SK-N-SH treated with all-trans-retinoic acid at 6 μM for 48 hours (cell line): ENCODE measurements around the gene DMD.

ENCODE experiments used
- ATAC-seq: fragments of 200-7000 bp; cut with Tn5 transposase; 3 replicates; pipeline ENCODE4 v1.9.1; 2020; ENCODE audit warnings: mild to moderate bottlenecking, moderate library complexity
- ARNTL ChIP-seq: fragments of 450-650 bp; formaldehyde crosslinking; IDR thresholded peaks from 2 replicates; pipeline ENCODE4 v1.5.0; 2020; ENCODE audit warnings: low read depth, mild to moderate bottlenecking, moderate library complexity, borderline replicate concordance
- CSDC2 ChIP-seq: fragments of 250-450 bp; sonication (Bioruptor Pico); IDR thresholded peaks from 2 replicates; pipeline ENCODE4 v1.5.0; 2020; ENCODE audit warnings: mild to moderate bottlenecking, moderate library complexity
- GLIS3 ChIP-seq: fragments of 250-450 bp; sonication (Bioruptor Pico); IDR thresholded peaks from 2 replicates; pipeline ENCODE4 v1.5.0; 2020; ENCODE audit warnings: mild to moderate bottlenecking, moderate library complexity
- OSR1 ChIP-seq: fragments of 250-450 bp; sonication (Bioruptor Pico); IDR thresholded peaks from 2 replicates; pipeline ENCODE4 v1.8.0; 2022; ENCODE audit warnings: moderate library complexity, mild to moderate bottlenecking, inconsistent platforms
- PPARA ChIP-seq: fragments of 250-450 bp; sonication (Bioruptor Pico); IDR thresholded peaks from 2 replicates; pipeline ENCODE4 v1.5.0; 2020; ENCODE audit warnings: mild to moderate bottlenecking, borderline replicate concordance
- RARB ChIP-seq: fragments of 250-450 bp; sonication (Bioruptor Pico); IDR thresholded peaks from 2 replicates; pipeline ENCODE4 v1.8.0; 2021; ENCODE audit warnings: mild to moderate bottlenecking, moderate library complexity
- TCF4 ChIP-seq: fragments of 250-450 bp; sonication (Bioruptor Pico); IDR thresholded peaks from 2 replicates; pipeline ENCODE4 v1.8.0; 2021; ENCODE audit warnings: mild to moderate bottlenecking, moderate library complexity, borderline replicate concordance
- TOX ChIP-seq: fragments of 250-450 bp; sonication (Bioruptor Pico); IDR thresholded peaks from 2 replicates; pipeline ENCODE4 v1.8.0; 2021; ENCODE audit warnings: mild to moderate bottlenecking, moderate library complexity, borderline replicate concordance
- ZC3H10 ChIP-seq: fragments of 250-450 bp; sonication (Bioruptor Pico); IDR thresholded peaks from 2 replicates; pipeline ENCODE4 v1.5.1; 2021; ENCODE audit warnings: mild to moderate bottlenecking, moderate library complexity
- ZFP3 ChIP-seq: fragments of 250-450 bp; sonication (Bioruptor Pico); IDR thresholded peaks from 2 replicates; pipeline ENCODE4 v1.5.0; 2020; ENCODE audit warnings: mild to moderate bottlenecking, moderate library complexity
- ZFP30 ChIP-seq: fragments of 450-650 bp; formaldehyde crosslinking; IDR thresholded peaks from 2 replicates; pipeline ENCODE4 v1.5.0; 2022; ENCODE audit warnings: mild to moderate bottlenecking, moderate library complexity
- ZNF565 ChIP-seq: fragments of 450-650 bp; formaldehyde crosslinking; conservative IDR thresholded peaks from 2 replicates; pipeline ENCODE4 v1.5.0; 2020; ENCODE audit warnings: low read depth, mild to moderate bottlenecking, moderate library complexity
- ZNF70 ChIP-seq: fragments of 450-650 bp; formaldehyde crosslinking; IDR thresholded peaks from 2 replicates; pipeline ENCODE4 v1.5.0; 2020; ENCODE audit warnings: mild to moderate bottlenecking, moderate library complexity
- ZNF8 ChIP-seq: fragments of 450-650 bp; formaldehyde crosslinking; IDR thresholded peaks from 2 replicates; pipeline ENCODE4 v1.5.0; 2020; ENCODE audit warnings: mild to moderate bottlenecking, moderate library complexity
- TF ChIP-seq, protein P1 (sequence below): fragments of 250-450 bp; sonication (Bioruptor Pico); IDR thresholded peaks from 2 replicates; pipeline ENCODE4 v1.5.0; 2020; ENCODE audit warnings: mild to moderate bottlenecking, moderate library complexity
- TF ChIP-seq, protein P2 (sequence below): fragments of 250-450 bp; sonication (Bioruptor Pico); IDR thresholded peaks from 2 replicates; pipeline ENCODE4 v1.5.1; 2020; ENCODE audit warnings: low read depth, mild to moderate bottlenecking, moderate library complexity
- TF ChIP-seq, protein P3 (sequence below): fragments of 250-450 bp; sonication (Bioruptor Pico); IDR thresholded peaks from 2 replicates; pipeline ENCODE4 v1.8.0; 2021; ENCODE audit warnings: low read depth, mild to moderate bottlenecking, moderate library complexity, borderline replicate concordance
- TF ChIP-seq, protein P4 (sequence below): fragments of 250-450 bp; sonication (Bioruptor Pico); IDR thresholded peaks from 2 replicates; pipeline ENCODE4 v1.5.1; 2021; ENCODE audit warnings: mild to moderate bottlenecking, moderate library complexity
- TF ChIP-seq, protein P5 (sequence below): fragments of 250-450 bp; sonication (Bioruptor Pico); IDR thresholded peaks from 2 replicates; pipeline ENCODE4 v1.8.0; 2020; ENCODE audit warnings: mild to moderate bottlenecking, moderate library complexity, borderline replicate concordance

The DMD gene

DNA sequence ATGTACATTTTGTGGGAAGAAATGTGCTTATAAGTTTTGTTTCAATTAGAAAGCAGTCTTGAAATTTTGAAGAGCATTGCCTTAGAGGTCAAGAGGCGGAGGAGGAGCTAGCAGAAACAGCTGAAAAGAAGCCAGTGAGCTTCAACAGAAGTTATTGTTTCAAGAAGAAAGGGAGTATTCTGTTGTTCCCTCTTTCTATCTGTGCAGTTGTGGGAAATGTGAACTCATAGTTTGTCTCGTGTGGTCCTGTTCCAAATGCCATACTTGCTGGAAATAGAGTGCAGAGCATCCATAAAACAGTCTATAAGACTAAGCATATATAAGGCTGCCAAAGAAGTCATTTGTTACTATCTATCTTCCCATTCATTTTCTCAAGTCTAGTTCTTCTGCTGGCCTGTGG is 1015.7 kb downstream of the DMD start (continued):
- TF ChIP-seq PPARA (CRISPR knock-in tag) (no peak), ZFP3 (CRISPR knock-in tag) (no peak)
- TF ChIP-seq, all 23 proteins: peak for 0

DNA sequence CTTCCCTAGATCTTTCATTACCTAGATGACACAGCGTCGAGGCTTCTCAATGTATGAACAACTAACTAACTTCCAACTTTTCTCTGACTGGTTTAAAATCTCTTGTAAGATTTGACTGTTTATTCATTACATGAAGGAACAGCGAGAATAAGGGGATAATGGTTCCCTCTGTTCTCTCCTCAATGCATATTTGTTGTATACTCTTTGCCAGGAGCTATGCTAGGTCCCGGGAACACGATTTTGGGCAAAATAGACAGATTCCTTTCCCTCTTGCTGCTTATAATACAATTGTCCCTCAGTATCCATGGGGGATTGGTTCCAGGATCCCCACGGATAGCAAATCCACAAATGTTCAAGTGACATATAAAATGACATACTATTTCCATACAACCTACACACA is 1020.0 kb downstream of the DMD start:
- TF ChIP-seq, protein P1, sequence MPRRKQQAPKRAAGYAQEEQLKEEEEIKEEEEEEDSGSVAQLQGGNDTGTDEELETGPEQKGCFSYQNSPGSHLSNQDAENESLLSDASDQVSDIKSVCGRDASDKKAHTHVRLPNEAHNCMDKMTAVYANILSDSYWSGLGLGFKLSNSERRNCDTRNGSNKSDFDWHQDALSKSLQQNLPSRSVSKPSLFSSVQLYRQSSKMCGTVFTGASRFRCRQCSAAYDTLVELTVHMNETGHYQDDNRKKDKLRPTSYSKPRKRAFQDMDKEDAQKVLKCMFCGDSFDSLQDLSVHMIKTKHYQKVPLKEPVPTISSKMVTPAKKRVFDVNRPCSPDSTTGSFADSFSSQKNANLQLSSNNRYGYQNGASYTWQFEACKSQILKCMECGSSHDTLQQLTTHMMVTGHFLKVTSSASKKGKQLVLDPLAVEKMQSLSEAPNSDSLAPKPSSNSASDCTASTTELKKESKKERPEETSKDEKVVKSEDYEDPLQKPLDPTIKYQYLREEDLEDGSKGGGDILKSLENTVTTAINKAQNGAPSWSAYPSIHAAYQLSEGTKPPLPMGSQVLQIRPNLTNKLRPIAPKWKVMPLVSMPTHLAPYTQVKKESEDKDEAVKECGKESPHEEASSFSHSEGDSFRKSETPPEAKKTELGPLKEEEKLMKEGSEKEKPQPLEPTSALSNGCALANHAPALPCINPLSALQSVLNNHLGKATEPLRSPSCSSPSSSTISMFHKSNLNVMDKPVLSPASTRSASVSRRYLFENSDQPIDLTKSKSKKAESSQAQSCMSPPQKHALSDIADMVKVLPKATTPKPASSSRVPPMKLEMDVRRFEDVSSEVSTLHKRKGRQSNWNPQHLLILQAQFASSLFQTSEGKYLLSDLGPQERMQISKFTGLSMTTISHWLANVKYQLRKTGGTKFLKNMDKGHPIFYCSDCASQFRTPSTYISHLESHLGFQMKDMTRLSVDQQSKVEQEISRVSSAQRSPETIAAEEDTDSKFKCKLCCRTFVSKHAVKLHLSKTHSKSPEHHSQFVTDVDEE (CRISPR knock-in tag): no peak
- TF ChIP-seq ZNF8 (CRISPR knock-in tag) (no peak), TOX (CRISPR knock-in tag) (no peak), ZFP30 (CRISPR knock-in tag) (no peak)
- TF ChIP-seq, protein P2, sequence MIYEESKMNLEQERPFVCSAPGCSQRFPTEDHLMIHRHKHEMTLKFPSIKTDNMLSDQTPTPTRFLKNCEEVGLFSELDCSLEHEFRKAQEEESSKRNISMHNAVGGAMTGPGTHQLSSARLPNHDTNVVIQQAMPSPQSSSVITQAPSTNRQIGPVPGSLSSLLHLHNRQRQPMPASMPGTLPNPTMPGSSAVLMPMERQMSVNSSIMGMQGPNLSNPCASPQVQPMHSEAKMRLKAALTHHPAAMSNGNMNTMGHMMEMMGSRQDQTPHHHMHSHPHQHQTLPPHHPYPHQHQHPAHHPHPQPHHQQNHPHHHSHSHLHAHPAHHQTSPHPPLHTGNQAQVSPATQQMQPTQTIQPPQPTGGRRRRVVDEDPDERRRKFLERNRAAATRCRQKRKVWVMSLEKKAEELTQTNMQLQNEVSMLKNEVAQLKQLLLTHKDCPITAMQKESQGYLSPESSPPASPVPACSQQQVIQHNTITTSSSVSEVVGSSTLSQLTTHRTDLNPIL (CRISPR knock-in tag): no peak

DNA sequence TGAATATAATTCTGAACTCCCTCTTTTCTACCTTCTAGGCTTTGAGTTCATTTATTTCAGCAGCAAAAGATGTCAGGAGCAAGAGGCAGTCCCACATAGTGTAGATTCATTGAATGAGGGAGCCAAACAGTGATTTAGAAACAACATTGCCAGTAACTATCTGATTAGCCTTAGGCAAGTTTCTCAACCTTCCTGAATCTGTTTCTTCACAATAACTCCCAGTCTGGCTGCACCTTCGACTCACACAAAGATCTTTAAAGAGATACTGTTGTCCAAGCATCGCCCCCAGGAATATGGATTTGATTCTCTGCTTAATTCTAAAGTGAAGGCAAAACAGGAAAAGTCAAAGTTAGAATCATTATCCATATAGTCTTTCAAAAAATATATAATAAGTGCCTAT is 1026.2 kb downstream of the DMD start:
- TF ChIP-seq OSR1 (CRISPR knock-in tag) (no peak), GLIS3 (CRISPR knock-in tag) (no peak), RARB (no peak), TCF4 (CRISPR knock-in tag) (no peak), CSDC2 (CRISPR knock-in tag) (no peak), ZNF565 (CRISPR knock-in tag) (no peak), ARNTL (CRISPR knock-in tag) (no peak), ZNF70 (no peak)
- TF ChIP-seq, protein P3, sequence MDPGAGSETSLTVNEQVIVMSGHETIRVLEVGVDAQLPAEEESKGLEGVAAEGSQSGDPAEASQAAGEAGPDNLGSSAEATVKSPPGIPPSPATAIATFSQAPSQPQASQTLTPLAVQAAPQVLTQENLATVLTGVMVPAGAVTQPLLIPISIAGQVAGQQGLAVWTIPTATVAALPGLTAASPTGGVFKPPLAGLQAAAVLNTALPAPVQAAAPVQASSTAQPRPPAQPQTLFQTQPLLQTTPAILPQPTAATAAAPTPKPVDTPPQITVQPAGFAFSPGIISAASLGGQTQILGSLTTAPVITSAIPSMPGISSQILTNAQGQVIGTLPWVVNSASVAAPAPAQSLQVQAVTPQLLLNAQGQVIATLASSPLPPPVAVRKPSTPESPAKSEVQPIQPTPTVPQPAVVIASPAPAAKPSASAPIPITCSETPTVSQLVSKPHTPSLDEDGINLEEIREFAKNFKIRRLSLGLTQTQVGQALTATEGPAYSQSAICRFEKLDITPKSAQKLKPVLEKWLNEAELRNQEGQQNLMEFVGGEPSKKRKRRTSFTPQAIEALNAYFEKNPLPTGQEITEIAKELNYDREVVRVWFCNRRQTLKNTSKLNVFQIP (CRISPR knock-in tag): no peak
- TF ChIP-seq, protein P2 (CRISPR knock-in tag): no peak
- TF ChIP-seq, protein P4, sequence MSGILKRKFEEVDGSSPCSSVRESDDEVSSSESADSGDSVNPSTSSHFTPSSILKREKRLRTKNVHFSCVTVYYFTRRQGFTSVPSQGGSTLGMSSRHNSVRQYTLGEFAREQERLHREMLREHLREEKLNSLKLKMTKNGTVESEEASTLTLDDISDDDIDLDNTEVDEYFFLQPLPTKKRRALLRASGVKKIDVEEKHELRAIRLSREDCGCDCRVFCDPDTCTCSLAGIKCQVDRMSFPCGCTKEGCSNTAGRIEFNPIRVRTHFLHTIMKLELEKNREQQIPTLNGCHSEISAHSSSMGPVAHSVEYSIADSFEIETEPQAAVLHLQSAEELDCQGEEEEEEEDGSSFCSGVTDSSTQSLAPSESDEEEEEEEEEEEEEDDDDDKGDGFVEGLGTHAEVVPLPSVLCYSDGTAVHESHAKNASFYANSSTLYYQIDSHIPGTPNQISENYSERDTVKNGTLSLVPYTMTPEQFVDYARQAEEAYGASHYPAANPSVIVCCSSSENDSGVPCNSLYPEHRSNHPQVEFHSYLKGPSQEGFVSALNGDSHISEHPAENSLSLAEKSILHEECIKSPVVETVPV (CRISPR knock-in tag): no peak
- ATAC-seq: no peak

More for the DNA sequence above, 1020.0 kb downstream of the DMD start:
- no peak for ATAC-seq

DNA sequence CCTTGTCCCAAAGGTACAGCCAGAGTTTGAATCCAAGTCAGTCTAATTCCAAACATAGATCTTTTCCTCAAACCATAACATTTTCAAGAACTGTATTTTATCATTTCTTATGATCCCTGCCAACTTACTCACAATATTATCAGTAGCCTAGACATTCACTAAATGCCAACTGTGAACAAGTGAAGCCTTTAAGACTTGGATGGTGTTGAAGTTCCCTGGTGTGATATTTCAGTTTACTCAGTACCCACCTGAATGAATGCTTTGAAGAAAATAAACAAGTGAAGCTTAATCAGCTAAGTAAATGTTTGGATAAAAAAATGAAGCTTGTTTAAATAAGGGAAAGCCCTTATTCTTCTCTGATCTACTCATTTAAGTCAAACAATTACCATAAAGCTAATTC is 1028.3 kb downstream of the DMD start:
- ATAC-seq: no peak
- TF ChIP-seq, protein P4 (CRISPR knock-in tag): no peak
- no peak for TF ChIP-seq ZC3H10
- TF ChIP-seq, protein P5, sequence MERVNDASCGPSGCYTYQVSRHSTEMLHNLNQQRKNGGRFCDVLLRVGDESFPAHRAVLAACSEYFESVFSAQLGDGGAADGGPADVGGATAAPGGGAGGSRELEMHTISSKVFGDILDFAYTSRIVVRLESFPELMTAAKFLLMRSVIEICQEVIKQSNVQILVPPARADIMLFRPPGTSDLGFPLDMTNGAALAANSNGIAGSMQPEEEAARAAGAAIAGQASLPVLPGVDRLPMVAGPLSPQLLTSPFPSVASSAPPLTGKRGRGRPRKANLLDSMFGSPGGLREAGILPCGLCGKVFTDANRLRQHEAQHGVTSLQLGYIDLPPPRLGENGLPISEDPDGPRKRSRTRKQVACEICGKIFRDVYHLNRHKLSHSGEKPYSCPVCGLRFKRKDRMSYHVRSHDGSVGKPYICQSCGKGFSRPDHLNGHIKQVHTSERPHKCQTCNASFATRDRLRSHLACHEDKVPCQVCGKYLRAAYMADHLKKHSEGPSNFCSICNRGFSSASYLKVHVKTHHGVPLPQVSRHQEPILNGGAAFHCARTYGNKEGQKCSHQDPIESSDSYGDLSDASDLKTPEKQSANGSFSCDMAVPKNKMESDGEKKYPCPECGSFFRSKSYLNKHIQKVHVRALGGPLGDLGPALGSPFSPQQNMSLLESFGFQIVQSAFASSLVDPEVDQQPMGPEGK: no peak
